Activated CD8-positive, alpha-beta memory T cell treated with anti-CD3 and anti-CD28 coated beads, Interleukin-2, amount 10 ng/mL, durations not matched to agents 7 days and 5 days (primary cell): Measurements from ENCODE around the gene C2CD2L. TPM values are rescaled to one million over a fixed set of nuclear protein-coding genes. Genes with fewer than 3 reads are reported as not detected.
A peak's percentile ranks its signal among the peaks of the same experiment; 100 is the strongest.

ENCODE experiments used
- ATAC-seq: fragments of 150-1000 bp; cut with Tn5 transposase; one replicate; pipeline ENCODE4 v1.10.0; 2021; ENCODE audit warnings: moderate library complexity
- CTCF ChIA-PET: fragments of 350-600 bp; sonication (Branson Sonifier 250); formaldehyde crosslinking; loops from one replicate; lab custom pipeline; 2021; ENCODE audit warnings: antibody characterized with exemption; lab: Charles Lee
- DNase-seq: peaks from one replicate; pipeline ENCODE4 v3.0.0-alpha.2; 2020
- H3K27ac Mint-ChIP-seq: one replicate; pipeline ENCODE4 v1.8.0; 2021; ENCODE audit warnings: mild to moderate bottlenecking, mixed read lengths
- H3K27me3 Mint-ChIP-seq: one replicate; pipeline ENCODE4 v1.8.0; 2021; ENCODE audit warnings: mixed read lengths
- H3K36me3 Mint-ChIP-seq: one replicate; pipeline ENCODE4 v1.8.0; 2021; ENCODE audit warnings: mild to moderate bottlenecking, mixed read lengths
- H3K4me1 Mint-ChIP-seq: one replicate; pipeline ENCODE4 v1.8.0; 2021; ENCODE audit warnings: mixed read lengths
- H3K4me3 Mint-ChIP-seq: one replicate; pipeline ENCODE4 v1.8.0; 2021; ENCODE audit warnings: mild to moderate bottlenecking, moderate library complexity, mixed read lengths
- H3K9me3 Mint-ChIP-seq: one replicate; pipeline ENCODE4 v1.8.0; 2022; ENCODE audit warnings: low read depth, mixed read lengths
- total RNA-seq, 2 experiments: library from RNA; stranded (reverse); gene quantifications; one replicate each; pipeline ENCODE4 v1.2.3, GENCODE V29; 2021

The C2CD2L gene
- total RNA-seq, 2 experiments from 2014 or later: 30.6 to 35.1 TPM

GRCh38 chr11:119087123-119087522 is 20.0 kb upstream of the C2CD2L start:
- CTCF ChIA-PET: interaction anchor here (3.2 to 4.0 kb wide), 2 partner anchors 8 to 20 kb away, joined by 15 to 27 read pairs; partner anchors contain the start of gene VPS11
- Mint-ChIP-seq H3K4me3 (no peak overlapping the region), H3K9me3 (no peaks in the 10 kb centered on the region), H3K27me3 (no peaks in the 10 kb centered on the region), H3K36me3 (peaks cover 8% of the 10 kb centered on the region), H3K27ac (peak overlapping the region; percentile 73), H3K4me1 (peaks cover 38% of the 10 kb centered on the region)
- ATAC-seq (no peak), DNase-seq (no peak)

- Mint-ChIP-seq H3K9me3 (no peaks in the 10 kb centered on the region), H3K4me1 (peaks cover 44% of the 10 kb centered on the region), H3K36me3 (peaks cover 11% of the 10 kb centered on the region), H3K27me3 (no peaks in the 10 kb centered on the region), H3K27ac (peak overlapping the region; percentile 73), H3K4me3 (no peak overlapping the region)
- ATAC-seq (no peak), DNase-seq (no peak)
- CTCF ChIA-PET: interaction anchor here (1.6 kb wide), 1 partner anchor 15 kb away, joined by 3 read pairs; the partner anchor contains the start of gene DPAGT1
Measured at GRCh38 chr11:119087747-119088241, 19.4 kb upstream of the C2CD2L start.

- CTCF ChIA-PET: interaction anchor here (1.1 to 1.6 kb wide), 2 partner anchors 14 to 233 kb away, joined by 3 to 4 read pairs; partner anchors contain the start of gene DPAGT1
- Mint-ChIP-seq H3K27ac (no peak overlapping the region), H3K4me1 (peaks cover 49% of the 10 kb centered on the region), H3K36me3 (peaks cover 17% of the 10 kb centered on the region), H3K4me3 (no peak overlapping the region), H3K27me3 (no peaks in the 10 kb centered on the region), H3K9me3 (no peaks in the 10 kb centered on the region)
- ATAC-seq (no peak), DNase-seq (no peak)
Measured at GRCh38 chr11:119088406-119088805, 18.7 kb upstream of the C2CD2L start.

GRCh38 chr11:119089319-119089718 is 17.8 kb upstream of the C2CD2L start:
- no peak overlapping the region for H3K27ac Mint-ChIP-seq
- H3K36me3 Mint-ChIP-seq: peaks cover 26% of the 10 kb centered on the region
- peaks cover 50% of the 10 kb centered on the region for H3K4me1 Mint-ChIP-seq
- no peak overlapping the region for H3K4me3 Mint-ChIP-seq
- CTCF ChIA-PET: interaction anchor here (1.1 to 1.6 kb wide), 2 partner anchors 13 to 232 kb away, joined by 3 to 4 read pairs; partner anchors contain the start of gene DPAGT1
- H3K9me3 Mint-ChIP-seq: no peaks in the 10 kb centered on the region
- DNase-seq (no peak), ATAC-seq (no peak)
- no peaks in the 10 kb centered on the region for H3K27me3 Mint-ChIP-seq

GRCh38 chr11:119091178-119091577 is 16.0 kb upstream of the C2CD2L start:
- Mint-ChIP-seq H3K27me3 (peaks cover 2% of the 10 kb centered on the region), H3K4me3 (peak overlapping the region; percentile 1), H3K4me1 (peaks cover 47% of the 10 kb centered on the region), H3K27ac (peak overlapping the region; percentile 51), H3K9me3 (no peaks in the 10 kb centered on the region), H3K36me3 (peaks cover 34% of the 10 kb centered on the region)
- ATAC-seq (no peak), DNase-seq (no peak)
- CTCF ChIA-PET: interaction anchor here (1.3 to 1.4 kb wide), 2 partner anchors 11 to 106 kb away, joined by 4 to 5 read pairs; partner anchors contain the start of gene DPAGT1

- H3K27me3 Mint-ChIP-seq: peaks cover 2% of the 10 kb centered on the region
- peaks cover 47% of the 10 kb centered on the region for H3K4me1 Mint-ChIP-seq
- ATAC-seq (no peak), DNase-seq (no peak)
- H3K4me3 Mint-ChIP-seq: peak overlapping the region; percentile 93
- H3K27ac Mint-ChIP-seq: peak overlapping the region; percentile 66
- H3K36me3 Mint-ChIP-seq: peaks cover 39% of the 10 kb centered on the region
- no peaks in the 10 kb centered on the region for H3K9me3 Mint-ChIP-seq
- CTCF ChIA-PET: interaction anchor here (1.0 to 1.4 kb wide), 3 partner anchors 10 to 246 kb away, joined by 4 to 5 read pairs (median 4); partner anchors contain the start of gene DPAGT1
Measured at GRCh38 chr11:119091966-119092879, 14.9 kb upstream of the C2CD2L start.

- Mint-ChIP-seq H3K27me3 (peaks cover 2% of the 10 kb centered on the region), H3K36me3 (peaks cover 48% of the 10 kb centered on the region), H3K4me3 (peak overlapping the region; percentile 93), H3K4me1 (peaks cover 40% of the 10 kb centered on the region), H3K27ac (peak overlapping the region; percentile 94), H3K9me3 (no peaks in the 10 kb centered on the region)
- no peak for ATAC-seq
- no peak for DNase-seq
- CTCF ChIA-PET: interaction anchor here (0.8 to 3.9 kb wide), 4 partner anchors 8 to 245 kb away, joined by 3 to 27 read pairs (median 10); partner anchors contain the start of genes C2CD2L and HMBS
Measured at GRCh38 chr11:119092880-119093842, 14.0 kb upstream of the C2CD2L start.

- Mint-ChIP-seq H3K27me3 (peaks cover 2% of the 10 kb centered on the region), H3K36me3 (peaks cover 54% of the 10 kb centered on the region), H3K9me3 (no peaks in the 10 kb centered on the region), H3K4me1 (peaks cover 46% of the 10 kb centered on the region), H3K4me3 (peak overlapping the region; percentile 93), H3K27ac (peak overlapping the region; percentile 94)
- DNase-seq: peak; percentile 62
- peak; percentile 4 for ATAC-seq
- CTCF ChIA-PET: interaction anchor here (1.0 to 3.9 kb wide), 6 partner anchors 9 to 181 kb away, joined by 3 to 27 read pairs (median 6); partner anchors contain the start of genes C2CD2L and HMBS
Measured at GRCh38 chr11:119093942-119094815, 13.0 kb upstream of the C2CD2L start.

- DNase-seq (no peak), ATAC-seq (peak; percentile 25)
- Mint-ChIP-seq H3K27me3 (peaks cover 2% of the 10 kb centered on the region), H3K4me1 (peaks cover 47% of the 10 kb centered on the region), H3K36me3 (peaks cover 55% of the 10 kb centered on the region), H3K4me3 (peak overlapping the region; percentile 93), H3K9me3 (no peaks in the 10 kb centered on the region), H3K27ac (peak overlapping the region; percentile 94)
- CTCF ChIA-PET: interaction anchor here (1.0 to 3.9 kb wide), 6 partner anchors 10 to 181 kb away, joined by 3 to 27 read pairs (median 6); partner anchors contain the start of genes C2CD2L and HMBS
Measured at GRCh38 chr11:119094816-119095065, 12.4 kb upstream of the C2CD2L start.

- H3K4me3 Mint-ChIP-seq: peak overlapping the region; percentile 93
- peaks cover 2% of the 10 kb centered on the region for H3K27me3 Mint-ChIP-seq
- H3K4me1 Mint-ChIP-seq: peaks cover 52% of the 10 kb centered on the region
- DNase-seq (peak; percentile 100), ATAC-seq (peak; percentile 79)
- peak overlapping the region; percentile 94 for H3K27ac Mint-ChIP-seq
- peaks cover 59% of the 10 kb centered on the region for H3K36me3 Mint-ChIP-seq
- no peaks in the 10 kb centered on the region for H3K9me3 Mint-ChIP-seq
- CTCF ChIA-PET: interaction anchor here (0.8 to 3.9 kb wide), 8 partner anchors 10 to 182 kb away, joined by 3 to 27 read pairs (median 4); partner anchors contain the start of genes C2CD2L, HMBS and VPS11
Measured at GRCh38 chr11:119095066-119095880, 11.9 kb upstream of the C2CD2L start.

GRCh38 chr11:119099711-119100110 is 7.4 kb upstream of the C2CD2L start:
- Mint-ChIP-seq H3K27ac (peak overlapping the region; percentile 96), H3K36me3 (peaks cover 34% of the 10 kb centered on the region), H3K27me3 (peaks cover 2% of the 10 kb centered on the region), H3K4me3 (peak overlapping the region; percentile 92), H3K4me1 (peaks cover 44% of the 10 kb centered on the region), H3K9me3 (no peaks in the 10 kb centered on the region)
- CTCF ChIA-PET: interaction anchor here (0.9 to 2.1 kb wide), 6 partner anchors 10 to 76 kb away, joined by 3 to 5 read pairs (median 3); partner anchors contain the start of gene HINFP
- no peak for DNase-seq
- ATAC-seq: no peak
